Measurements from ENCODE around the gene GLB1L3. TPM values are rescaled to one million over a fixed set of nuclear protein-coding genes. Genes with fewer than 3 reads are reported as not detected.
"Not testable (repeated sequence)": the region's sequence is repeated elsewhere in the genome, so short reads cannot be mapped to it uniquely, and the experiment has no call there.

The GLB1L3 gene
- total and polyA plus RNA-seq, 2 experiments from 2014 or later = 0.17 TPM; not detected in 1

DNA sequence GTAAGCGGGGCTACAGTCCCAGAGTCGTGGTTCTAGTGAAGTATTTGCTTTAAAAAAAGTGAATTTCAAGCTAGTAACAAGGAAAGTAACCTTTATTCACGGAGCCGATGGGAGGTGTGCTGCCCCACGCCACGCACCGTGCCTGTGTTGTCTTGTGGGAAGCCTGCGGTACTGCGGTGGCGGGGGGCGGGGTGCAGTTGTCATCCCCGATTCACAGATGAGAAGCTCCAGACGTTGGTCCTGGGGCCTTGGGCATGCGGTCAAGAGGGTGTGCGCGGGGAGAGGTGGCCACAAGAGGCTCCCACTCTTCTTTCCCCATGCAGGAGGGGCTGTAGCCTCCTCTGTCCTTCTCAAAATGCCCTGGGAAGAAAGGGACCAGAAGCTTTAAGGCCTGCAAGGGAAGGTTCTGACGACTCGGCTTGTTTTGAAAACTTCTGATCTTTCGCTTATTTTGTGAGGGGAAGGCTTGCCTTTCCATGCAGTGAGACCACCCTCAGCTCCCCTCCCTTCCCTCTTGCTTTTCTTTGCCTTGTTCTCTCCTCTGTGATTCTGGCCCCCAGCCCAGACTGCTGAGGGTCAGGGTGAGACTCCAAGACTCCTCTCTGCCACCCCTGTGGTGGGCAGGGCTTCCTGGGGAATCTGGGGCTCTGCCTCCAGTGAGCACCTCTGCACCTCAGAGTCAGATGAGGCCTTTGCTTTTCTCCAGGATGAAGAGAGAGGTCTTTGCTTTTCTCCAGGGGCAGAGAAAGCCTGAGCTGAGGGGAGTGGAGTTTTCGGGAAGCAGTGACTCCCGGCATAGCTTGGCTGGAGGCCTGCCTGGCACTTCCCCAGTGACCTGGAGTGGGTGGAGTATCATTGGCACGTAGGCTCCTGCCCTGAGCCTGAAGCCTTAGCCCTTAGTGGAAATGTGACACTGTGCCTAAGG, 6.2 kb downstream of the GLB1L3 start:
- H3K27ac ChIP-seq = no peak overlapping the region
- WGBS (ENCODE audit: low lambda C conversion rate, missing lambda C conversion rate) = 89% methylated on average over 21 of the region's 22 CpGs
- peaks cover 33% of the 10 kb centered on the region for H3K27me3 ChIP-seq
- H2AFZ ChIP-seq = no peak overlapping the region
- no peak for TF ChIP-seq EZH2 (IDR thresholded peaks at IDR 0.05; ENCODE audit: borderline replicate concordance)
- no peak for TF ChIP-seq EZH2phosphoT487 (IDR thresholded peaks at IDR 0.05; ENCODE audit: low read depth, severe bottlenecking, unreplicated experiment)
- TF ChIP-seq, protein P1, sequence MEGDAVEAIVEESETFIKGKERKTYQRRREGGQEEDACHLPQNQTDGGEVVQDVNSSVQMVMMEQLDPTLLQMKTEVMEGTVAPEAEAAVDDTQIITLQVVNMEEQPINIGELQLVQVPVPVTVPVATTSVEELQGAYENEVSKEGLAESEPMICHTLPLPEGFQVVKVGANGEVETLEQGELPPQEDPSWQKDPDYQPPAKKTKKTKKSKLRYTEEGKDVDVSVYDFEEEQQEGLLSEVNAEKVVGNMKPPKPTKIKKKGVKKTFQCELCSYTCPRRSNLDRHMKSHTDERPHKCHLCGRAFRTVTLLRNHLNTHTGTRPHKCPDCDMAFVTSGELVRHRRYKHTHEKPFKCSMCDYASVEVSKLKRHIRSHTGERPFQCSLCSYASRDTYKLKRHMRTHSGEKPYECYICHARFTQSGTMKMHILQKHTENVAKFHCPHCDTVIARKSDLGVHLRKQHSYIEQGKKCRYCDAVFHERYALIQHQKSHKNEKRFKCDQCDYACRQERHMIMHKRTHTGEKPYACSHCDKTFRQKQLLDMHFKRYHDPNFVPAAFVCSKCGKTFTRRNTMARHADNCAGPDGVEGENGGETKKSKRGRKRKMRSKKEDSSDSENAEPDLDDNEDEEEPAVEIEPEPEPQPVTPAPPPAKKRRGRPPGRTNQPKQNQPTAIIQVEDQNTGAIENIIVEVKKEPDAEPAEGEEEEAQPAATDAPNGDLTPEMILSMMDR (IDR thresholded peaks at IDR 0.05; ENCODE audit: poor library complexity) = no peak
- H3K4me2 ChIP-seq = no peak overlapping the region
- H3K4me1 ChIP-seq (ENCODE audit: insufficient read depth) = peaks cover under 1% of the 10 kb centered on the region
- H4K20me1 ChIP-seq (ENCODE audit: insufficient read depth, poor library complexity, severe bottlenecking) = no peaks in the 10 kb centered on the region
- no peak for DNase-seq (ENCODE audit: low spot score)
- no peaks in the 10 kb centered on the region for H3K36me3 ChIP-seq (replicated peaks; ENCODE audit: insufficient read depth, low read depth)
- H3K9me3 ChIP-seq (ENCODE audit: low read depth) = no peaks in the 10 kb centered on the region
- no peaks in the 10 kb centered on the region for H3K9me2 ChIP-seq (replicated peaks; ENCODE audit: insufficient read depth)
- H3K79me2 ChIP-seq = no peaks in the 10 kb centered on the region
- no peak overlapping the region for H3K4me3 ChIP-seq

DNA sequence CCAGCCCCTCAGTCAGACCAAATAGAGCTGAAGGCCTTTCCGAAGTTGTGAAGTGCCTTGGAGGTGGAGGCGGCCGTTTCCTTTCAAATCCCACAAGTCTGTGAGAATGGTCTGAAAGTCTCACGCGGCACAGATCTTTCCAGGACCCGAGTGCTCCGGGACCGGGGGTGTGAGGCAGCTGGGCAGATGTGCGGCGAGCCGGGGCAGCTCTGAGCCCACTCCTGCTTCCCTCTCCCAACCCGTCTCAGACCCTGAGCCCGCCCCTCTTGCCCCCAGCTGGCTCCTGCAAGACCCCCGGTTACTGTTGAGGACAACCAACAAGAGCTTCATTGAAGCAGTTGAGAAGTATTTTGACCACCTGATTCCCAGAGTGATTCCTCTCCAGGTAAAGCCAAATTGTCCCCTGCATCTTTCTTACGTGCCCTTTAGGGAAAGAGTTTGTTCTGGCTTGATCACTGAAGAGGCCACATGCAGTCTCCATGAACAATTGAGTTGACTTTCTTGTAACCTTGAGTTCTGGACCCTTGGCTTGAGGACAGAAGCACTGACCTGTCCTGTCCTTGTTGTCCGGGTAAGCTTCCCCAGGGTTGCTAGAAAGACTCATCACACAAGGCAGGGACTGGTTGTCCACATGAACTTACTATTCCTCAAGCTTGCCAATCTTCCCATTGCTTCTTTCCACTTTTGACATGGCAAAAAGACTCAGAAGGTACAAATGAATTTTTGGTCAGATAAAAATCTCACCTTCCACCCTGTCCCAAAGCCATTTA, 7.5 kb downstream of the GLB1L3 start:
- H3K79me2 ChIP-seq = no peaks in the 10 kb centered on the region
- no peak overlapping the region for H3K27ac ChIP-seq
- H3K36me3 ChIP-seq (replicated peaks; ENCODE audit: insufficient read depth, low read depth) = no peaks in the 10 kb centered on the region
- no peaks in the 10 kb centered on the region for H3K9me2 ChIP-seq (replicated peaks; ENCODE audit: insufficient read depth)
- H2AFZ ChIP-seq = no peak overlapping the region
- H3K4me2 ChIP-seq = no peak overlapping the region
- 95% methylated on average over 16 of the region's 16 CpGs for WGBS (ENCODE audit: low lambda C conversion rate, missing lambda C conversion rate)
- no peaks in the 10 kb centered on the region for H3K9me3 ChIP-seq (ENCODE audit: low read depth)
- no peaks in the 10 kb centered on the region for H4K20me1 ChIP-seq (ENCODE audit: insufficient read depth, poor library complexity, severe bottlenecking)
- TF ChIP-seq, protein P1 (IDR thresholded peaks at IDR 0.05; ENCODE audit: poor library complexity) = no peak
- TF ChIP-seq EZH2 (IDR thresholded peaks at IDR 0.05; ENCODE audit: borderline replicate concordance) = no peak
- TF ChIP-seq EZH2phosphoT487 (IDR thresholded peaks at IDR 0.05; ENCODE audit: low read depth, severe bottlenecking, unreplicated experiment) = no peak
- no peak for DNase-seq (ENCODE audit: low spot score)
- H3K4me1 ChIP-seq (ENCODE audit: insufficient read depth) = no peaks in the 10 kb centered on the region
- peaks cover 20% of the 10 kb centered on the region for H3K27me3 ChIP-seq
- no peak overlapping the region for H3K4me3 ChIP-seq

DNA sequence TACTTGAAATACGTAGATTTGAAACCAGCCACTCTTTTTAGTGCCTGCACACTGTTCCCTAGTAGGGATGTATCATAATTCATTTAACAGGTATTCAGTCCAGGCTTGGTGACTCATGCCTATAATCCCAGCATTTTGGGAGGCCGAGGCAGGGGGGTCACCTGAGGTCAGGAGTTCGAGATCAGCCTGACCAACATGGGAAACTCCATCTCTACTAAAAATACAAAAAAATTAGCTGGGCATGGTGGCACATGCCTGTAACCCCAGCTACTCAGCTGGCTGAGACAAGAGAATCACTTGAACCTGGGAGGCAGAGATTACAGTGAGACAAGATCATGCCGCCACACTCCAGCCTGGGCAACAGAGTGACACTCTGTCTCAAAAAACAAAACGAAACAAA, 8.2 kb downstream of the GLB1L3 start:
- H4K20me1 ChIP-seq (ENCODE audit: insufficient read depth, poor library complexity, severe bottlenecking); H3K4me1 ChIP-seq (ENCODE audit: insufficient read depth); H3K79me2 ChIP-seq; H3K36me3 ChIP-seq (replicated peaks; ENCODE audit: insufficient read depth, low read depth); H3K4me2 ChIP-seq; H3K9me2 ChIP-seq (replicated peaks; ENCODE audit: insufficient read depth); H3K9me3 ChIP-seq (ENCODE audit: low read depth); H3K27ac ChIP-seq; H3K4me3 ChIP-seq; H2AFZ ChIP-seq; DNase-seq (ENCODE audit: low spot score): not testable (repeated sequence)
- 83% methylated on average over 5 of the region's 5 CpGs for WGBS (ENCODE audit: low lambda C conversion rate, missing lambda C conversion rate)
- H3K27me3 ChIP-seq = peaks cover 14% of the 10 kb centered on the region

DNA sequence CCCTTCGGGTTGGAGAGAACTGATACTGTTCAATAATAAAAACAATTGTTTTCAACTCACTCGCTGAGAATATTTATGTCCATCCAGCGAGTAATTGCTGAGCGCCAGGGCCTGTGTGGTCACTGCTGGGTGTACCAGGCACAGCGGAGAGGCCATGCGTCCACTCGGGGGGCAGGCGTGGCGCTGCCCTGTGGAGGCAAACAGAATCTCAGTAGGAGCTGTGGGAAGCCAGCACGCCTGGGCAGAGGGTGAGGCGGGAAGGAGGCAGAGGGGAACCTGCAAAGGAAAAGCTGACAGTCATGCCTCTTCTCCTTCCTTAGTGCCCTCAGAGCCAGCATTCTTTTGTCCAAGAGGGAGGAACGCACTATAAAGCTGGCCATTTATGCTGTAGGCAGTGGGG, 11.4 kb downstream of the GLB1L3 start:
- H3K4me3 ChIP-seq = no peak overlapping the region
- no peak for TF ChIP-seq EZH2 (IDR thresholded peaks at IDR 0.05; ENCODE audit: borderline replicate concordance)
- TF ChIP-seq, protein P1 (IDR thresholded peaks at IDR 0.05; ENCODE audit: poor library complexity) = no peak
- TF ChIP-seq EZH2phosphoT487 (IDR thresholded peaks at IDR 0.05; ENCODE audit: low read depth, severe bottlenecking, unreplicated experiment) = no peak
- H3K27ac ChIP-seq = no peak overlapping the region
- H3K79me2 ChIP-seq = no peaks in the 10 kb centered on the region
- DNase-seq (ENCODE audit: low spot score) = no peak
- no peaks in the 10 kb centered on the region for H4K20me1 ChIP-seq (ENCODE audit: insufficient read depth, poor library complexity, severe bottlenecking)
- H3K9me2 ChIP-seq (replicated peaks; ENCODE audit: insufficient read depth) = no peaks in the 10 kb centered on the region
- no peak overlapping the region for H2AFZ ChIP-seq
- 92% methylated on average over 12 of the region's 12 CpGs for WGBS (ENCODE audit: low lambda C conversion rate, missing lambda C conversion rate)
- no peaks in the 10 kb centered on the region for H3K27me3 ChIP-seq
- no peaks in the 10 kb centered on the region for H3K4me1 ChIP-seq (ENCODE audit: insufficient read depth)
- H3K36me3 ChIP-seq (replicated peaks; ENCODE audit: insufficient read depth, low read depth) = no peaks in the 10 kb centered on the region
- H3K4me2 ChIP-seq = no peak overlapping the region
- no peaks in the 10 kb centered on the region for H3K9me3 ChIP-seq (ENCODE audit: low read depth)

Data from hepatocyte (in vitro differentiated cells).